ENCODE results near the gene RBM10.

RBM10 gene

DNA sequence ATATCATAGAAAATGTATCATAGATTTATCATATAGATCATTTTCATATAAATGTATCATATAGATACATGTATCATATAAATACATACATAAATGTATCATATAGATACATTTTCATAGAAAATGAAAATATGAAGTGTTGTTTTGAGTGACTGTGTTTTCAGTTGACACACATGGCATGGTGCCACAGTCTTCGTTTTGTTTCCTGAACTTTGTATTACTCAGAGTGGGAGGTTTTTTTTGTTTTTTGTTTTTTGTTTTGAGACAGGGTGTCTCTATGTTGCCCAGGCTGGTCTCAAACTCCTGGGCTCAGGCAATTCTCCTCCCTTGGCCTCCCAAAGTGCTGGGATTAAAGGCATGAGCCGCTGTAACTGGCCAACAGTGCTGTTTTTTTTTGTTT lies 3.9 kb downstream of the RBM10 start:
- DNase-seq (ENCODE audit: low read depth in 2 of 2): no peak

DNA sequence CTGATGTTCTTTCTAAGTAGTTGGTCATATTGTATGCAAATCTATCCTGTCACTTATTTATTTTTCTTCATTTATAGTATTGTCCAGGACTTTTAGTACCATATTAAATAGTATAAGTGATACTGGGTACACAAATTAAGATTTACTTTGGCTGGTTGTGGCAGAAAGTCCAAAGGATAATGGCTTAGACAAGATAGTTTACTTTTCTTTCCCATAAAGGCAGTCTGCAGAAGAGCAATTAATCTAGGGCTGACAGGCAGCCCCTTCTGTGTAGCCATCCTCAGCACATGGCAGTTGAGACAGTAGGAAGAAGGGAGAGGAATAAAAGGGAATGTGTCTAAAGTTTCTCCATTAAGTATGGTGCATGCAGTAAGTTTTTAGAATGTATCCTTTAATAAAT lies 6.4 kb downstream of the RBM10 start:
- no peak for DNase-seq (ENCODE audit: low read depth in 2 of 2)

DNA sequence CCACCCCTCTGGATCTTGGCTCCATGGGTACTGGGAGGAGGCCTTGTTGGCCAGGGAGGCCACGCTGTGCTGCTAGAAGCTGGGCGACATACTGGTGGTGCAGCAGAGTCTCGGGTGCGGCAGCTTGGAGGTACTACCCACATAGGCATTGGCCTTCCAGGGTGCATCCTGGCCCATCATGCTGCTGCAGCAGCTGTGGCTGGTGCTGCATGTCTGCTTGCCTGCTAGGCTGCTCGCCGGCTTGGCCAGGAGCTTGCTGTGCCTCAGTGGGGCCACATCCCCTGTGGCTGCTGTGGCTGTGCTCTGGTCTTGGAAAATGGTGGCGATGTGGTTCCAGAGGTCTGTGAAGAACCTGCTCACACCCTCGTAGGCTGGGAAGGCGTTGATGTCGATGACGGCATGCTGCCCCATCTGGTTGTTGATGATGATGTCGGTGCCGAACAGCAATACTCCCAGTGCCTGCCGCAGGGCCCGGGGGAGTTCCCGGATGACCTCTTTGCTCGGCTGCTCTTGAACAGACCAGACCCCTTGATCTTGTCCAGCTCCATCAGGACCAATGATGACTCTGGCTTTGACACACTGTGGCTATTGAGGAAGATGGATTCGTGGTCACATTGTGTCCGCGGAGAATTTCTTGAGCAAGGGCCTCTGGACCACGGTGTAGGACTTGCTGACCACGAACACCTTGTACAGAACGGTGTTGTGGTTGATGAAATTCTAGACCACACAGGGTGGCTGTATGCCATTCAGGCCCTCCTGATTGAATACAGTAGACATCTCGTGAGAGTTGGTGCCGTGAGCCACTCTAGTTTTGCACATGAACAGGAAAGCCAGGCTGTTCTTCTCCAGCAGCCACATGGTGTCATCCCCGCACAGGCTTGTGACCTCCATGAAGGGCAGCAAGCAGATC lies 11.8 kb downstream of the RBM10 start:
- no peak for DNase-seq (ENCODE audit: low read depth in 2 of 2)

DNA sequence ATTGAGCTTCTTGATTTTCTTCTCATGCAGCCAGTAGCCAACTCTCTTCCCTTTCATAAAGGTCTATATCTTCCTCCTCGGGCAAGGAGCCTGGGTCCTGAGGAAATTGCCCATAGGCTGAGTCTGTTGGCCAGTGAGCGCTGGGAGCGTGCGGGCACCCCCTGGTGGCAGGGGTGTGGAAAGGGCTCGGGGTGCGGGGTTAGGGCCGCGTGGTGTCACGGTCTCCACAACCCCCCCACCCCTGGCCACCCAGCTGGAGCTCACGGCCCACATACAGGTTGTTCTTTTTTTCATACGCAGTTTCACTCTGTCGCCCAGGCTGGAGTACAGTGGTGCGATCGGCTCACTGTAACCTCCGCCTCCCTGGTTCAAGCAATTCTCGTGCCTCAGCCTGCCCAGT lies 13.1 kb downstream of the RBM10 start:
- no peak for DNase-seq (ENCODE audit: low read depth in 2 of 2)

DNA sequence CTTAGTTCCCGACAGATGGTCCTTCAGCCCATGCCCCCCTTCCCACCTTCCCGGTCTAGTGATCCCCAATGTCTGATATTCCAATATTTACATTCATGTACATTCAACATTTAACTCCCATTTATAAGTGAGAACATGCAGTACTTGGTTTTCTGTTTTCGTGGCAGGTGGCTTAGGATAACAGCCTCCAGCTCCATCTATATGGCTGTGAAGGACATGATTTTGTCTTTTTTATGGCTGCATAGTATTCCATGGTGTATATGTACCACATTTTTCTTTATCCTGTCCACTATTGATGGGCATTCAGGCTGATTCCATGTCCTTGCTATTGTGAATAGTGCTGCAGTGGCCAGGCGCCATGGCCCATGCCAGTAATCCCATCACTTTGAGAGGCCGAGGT lies 13.8 kb downstream of the RBM10 start:
- no peak for DNase-seq (ENCODE audit: low read depth in 2 of 2)

DNA sequence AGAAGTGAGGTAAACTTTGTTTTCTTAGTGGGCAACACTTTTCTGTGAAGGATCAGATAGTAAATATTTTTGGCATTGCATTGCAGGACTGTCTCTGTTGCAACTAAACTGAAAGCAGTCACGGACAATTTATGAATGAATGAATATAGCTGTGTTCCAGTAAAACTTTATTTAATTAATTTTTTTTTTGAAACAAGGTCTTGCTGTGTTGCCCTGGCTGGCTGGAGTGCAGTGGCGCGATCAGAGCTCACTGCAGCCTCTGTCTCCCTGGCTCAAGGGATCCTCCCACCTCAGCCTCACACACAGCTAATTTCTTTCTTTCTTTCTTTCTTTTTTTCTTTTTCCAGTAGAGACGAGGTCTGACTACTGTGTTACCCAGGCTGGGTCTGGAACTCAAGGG lies 15.8 kb downstream of the RBM10 start:
- DNase-seq (ENCODE audit: low read depth in 2 of 2): no peak

DNA sequence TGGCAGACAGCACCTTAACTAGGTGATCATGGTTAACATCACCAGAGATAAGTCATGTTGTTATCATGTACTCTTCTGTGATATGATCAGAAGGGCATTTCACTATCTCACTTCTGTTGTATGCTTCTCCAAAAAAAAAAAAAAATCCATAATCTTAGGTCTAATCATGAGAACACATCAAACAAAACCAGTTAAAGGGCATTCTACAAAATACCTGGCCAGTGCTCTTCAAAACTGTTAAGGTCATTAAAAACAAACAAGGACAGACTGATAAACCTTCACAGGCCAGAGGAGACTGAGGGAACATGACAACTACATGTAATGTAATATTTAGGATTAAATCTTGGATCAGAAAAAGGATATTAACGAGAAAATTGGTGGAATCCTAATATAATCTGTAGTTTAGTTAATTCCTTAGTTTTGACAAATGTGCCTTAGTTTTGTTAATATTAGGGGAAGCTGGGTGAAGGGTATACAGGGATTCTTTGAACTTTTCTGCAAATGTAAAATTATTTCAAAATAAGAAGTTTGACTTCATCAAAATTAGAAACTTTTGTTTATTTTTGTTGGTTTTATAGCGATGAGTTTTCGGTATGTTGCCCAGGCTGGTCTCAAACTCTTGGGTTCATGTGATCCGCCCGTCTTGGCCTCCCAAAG lies 18.0 kb downstream of the RBM10 start:
- no peak for DNase-seq (ENCODE audit: low read depth in 2 of 2)

DNA sequence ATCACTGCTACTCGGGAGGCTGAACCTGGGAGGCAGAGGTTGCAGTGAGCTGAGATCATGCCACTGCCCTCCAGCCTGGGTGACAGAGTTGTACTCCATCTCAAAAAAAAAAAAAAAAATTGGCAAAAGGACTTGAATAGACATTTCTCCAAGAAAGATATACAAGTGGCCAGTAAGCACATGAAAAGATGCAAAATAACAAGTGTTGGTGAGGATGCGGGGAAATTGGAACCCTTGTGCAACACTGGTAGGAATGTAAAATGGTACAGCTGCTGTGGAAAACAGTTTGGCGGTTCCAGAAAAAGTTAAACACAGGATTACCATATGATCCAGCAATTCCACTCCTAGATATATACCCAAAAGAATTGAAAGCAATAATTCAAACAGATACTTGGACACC lies 19.4 kb downstream of the RBM10 start:
- DNase-seq (ENCODE audit: low read depth in 2 of 2): no peak

DNA sequence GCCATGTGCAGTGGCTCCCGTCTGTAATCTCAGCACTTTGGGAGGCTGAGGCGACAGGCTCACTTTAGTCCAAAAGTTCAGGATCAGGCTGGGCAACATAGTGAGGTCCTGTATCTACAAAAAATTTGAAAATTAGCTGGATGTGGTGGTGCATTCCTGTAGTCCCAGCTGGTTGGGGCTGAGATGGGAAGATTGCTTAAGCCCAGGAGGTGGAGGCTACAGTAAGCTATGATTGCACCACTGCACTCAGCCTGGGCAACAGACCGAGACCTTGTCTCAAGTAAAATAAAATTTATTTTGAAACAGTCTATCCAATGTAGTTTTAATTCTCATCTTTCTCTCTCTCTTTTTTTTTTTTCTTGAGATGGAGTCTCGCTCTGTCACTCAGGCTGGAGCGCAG lies 21.1 kb downstream of the RBM10 start:
- no peak for DNase-seq (ENCODE audit: low read depth in 2 of 2)

DNA sequence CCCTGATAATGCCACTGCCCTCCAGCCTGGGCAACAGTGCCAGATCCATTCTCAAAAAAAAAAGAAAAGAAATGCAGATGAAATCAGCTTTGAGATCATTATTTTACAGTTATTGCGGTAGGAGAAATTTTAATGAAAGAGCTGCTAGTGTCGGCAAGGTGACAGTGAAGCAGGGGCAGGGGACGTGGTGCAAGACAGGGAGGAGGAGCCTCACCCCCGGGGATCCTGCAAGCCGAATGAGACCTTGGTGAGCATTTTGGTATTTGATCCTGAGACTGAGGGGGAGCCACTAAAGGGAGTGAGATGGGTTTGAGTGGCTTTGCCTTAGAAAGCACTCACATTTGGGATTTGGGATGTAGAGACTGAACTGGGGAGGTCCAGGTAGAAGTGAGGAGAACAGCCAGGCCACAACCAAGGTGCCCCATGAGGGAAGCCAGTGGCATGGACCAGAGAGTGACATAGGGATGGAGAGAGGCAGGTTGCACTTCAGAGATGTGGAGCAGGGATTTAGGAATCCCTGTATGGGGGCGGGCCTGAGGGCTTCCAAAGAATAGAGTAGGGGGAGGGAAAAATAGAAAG lies 23.6 kb downstream of the RBM10 start:
- DNase-seq (ENCODE audit: low read depth in 2 of 2): no peak

DNA sequence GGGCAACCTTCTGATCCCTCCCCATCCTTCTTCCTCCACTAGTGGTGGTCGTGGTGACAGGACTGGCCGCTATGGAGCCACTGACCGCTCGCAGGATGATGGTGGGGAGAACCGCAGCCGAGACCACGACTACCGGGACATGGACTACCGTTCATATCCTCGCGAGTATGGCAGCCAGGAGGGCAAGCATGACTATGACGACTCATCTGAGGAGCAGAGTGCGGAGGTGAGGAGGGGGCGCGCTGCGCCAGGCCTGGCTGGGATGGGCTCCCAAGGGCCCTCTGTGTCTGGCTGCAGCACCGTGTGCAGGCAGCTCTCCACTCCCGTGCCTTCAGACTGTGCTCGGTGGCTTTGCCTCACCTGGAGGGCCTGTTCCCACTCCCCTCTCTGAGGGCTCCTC lies 24.3 kb downstream of the RBM10 start:
- no peak for DNase-seq (ENCODE audit: low read depth in 2 of 2)

DNA sequence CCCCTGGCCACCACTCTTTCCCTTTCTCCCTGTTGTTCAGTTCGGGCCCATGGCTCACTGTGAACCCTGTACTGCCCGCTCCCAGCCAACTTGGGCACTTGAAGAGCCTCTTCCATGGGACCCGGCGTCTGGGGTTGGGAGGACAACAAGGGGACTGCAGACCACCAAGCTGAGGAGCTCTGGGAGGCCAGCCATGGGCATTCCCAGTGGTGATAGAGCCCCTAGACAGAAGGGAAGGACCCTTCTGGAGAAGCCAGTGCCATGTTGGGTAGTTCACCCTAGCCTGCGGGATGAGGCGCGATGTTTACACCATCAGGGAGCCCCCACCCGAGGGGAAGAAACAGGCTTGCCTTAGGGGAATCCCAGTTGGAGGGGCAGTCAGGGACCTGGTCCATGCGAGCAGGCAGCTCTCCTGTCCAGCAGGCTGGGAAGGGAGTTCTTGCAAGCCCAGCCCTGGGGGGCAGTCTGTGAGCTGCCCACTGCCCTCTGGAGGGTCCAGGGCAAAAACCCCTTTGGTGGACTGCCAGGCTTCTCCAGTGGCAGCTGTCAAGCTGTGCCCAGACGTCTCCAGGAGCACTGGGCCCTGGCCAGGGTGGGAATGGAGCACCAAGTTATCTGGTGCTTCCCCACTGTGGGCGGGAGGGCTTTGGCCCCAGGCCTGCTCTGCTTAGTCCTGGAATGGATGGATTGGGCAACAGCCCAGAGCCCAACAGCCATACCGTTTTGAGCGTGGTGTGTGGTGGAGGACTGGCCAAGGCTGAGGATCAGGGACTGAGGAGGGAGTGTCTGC lies 24.9 kb downstream of the RBM10 start:
- no peak for DNase-seq (ENCODE audit: low read depth in 2 of 2)

DNA sequence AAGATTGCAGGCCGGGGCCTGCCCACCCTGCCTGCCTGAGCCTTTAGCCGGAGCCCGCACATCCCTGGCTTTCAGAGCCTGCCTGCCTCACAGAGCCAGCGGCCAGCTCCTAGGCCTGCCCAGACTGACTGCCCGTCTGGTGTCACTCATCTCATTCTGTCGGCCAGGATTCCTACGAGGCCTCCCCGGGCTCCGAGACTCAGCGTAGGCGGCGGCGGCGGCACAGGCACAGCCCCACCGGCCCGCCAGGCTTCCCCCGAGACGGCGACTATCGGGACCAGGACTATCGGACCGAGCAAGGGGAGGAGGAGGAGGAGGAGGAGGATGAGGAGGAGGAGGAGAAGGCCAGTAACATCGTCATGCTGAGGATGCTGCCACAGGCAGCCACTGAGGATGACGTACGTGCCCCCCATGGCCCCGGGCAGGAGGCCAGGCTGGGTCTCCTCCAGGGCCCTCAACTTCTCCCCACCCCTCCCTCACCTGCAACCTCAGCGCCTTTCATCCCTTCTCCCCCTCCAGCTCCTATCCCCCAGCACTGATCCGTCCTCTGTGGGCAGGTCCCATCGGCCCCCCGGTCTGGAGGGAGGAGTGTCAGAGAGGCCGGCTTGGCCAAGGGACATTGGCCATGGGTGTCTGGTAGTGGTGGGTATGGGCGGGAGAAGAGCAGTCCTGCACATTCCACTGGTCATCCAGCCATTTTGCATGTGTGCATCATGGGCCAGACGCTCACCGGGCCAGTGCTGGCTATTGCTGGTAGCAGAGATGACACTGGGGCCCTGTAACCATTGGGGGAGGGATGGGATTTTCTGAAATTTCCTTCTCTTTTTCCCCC lies 26.1 kb downstream of the RBM10 start:
- no peak for DNase-seq (ENCODE audit: low read depth in 2 of 2)

DNA sequence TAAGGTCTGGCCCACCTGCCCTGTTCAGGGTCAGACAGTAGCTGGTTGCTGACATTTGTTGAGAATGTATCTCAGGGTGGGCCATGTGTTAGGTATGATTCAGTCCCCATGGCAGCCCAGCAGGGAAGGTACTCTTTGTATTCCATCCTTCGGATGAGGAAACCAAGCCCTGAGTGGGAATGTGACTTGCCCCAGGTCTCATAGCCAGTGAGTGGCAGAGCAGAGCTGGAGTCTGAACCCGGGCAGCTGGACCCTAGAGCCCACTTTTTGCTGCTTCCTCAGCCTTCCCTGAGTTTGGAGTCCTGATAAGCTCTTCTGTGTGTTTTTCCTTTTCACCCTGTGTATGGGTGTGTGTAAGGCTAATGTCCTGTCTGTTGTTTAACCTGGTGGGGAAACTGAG lies 27.0 kb downstream of the RBM10 start:
- DNase-seq (ENCODE audit: low read depth in 2 of 2): no peak

DNA sequence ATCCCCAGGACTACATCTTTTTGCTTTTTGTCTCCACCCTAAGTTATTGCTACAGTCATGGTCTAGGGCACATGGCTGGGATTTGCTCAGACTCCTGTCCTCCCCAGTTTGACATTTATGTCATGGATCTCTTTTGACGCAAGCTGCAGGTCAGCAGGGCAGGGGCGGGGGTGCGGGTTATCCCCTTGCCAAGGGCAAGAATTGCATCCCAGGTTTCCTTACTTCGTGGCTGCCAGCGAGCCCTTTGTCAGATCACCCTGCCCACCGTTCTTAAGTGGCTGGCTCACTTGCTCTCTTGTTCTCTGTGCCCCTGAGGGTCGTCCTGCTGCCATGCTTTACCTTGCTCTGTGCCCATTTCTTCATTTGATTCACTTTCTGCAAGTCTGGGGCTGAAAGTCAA lies 27.5 kb downstream of the RBM10 start:
- DNase-seq (ENCODE audit: low read depth in 2 of 2): no peak

DNA sequence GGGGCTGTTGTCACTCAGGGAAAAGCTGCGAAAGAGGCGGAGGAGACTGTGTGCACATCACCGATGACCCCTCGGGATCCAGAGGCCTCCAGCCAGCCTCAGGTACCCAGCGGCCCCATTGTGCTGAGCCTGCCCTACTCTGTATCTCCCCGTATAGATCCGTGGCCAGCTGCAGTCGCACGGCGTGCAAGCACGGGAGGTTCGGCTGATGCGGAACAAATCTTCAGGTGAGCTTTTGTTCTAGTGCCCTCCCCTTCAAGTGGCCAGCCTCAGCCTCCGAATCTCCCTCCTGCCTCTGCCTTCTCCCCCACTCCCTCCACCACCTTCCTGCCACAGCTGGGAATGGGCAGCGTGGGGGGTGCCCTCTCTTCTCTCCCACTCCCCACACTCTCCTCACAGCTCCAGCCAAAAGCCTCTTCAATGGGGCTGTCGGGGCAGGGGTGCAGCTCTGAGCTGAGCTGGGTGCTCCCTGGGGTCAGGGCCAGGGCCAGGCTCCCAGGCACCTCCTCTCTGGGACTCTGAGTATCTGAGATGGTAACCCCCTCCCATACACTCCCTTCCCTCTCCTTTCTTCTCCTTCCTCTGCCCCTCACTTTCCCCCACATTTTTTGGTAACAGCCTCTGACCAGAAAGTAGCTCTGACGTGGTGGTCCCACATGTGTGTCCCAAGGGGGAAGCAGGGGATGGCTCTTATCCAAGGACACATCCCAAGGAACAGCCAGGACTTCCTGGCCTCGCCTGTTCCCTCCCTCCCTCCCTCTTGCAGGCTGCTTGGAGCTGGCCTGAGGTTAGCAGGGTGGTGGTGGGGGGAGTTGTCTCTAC lies 28.2 kb downstream of the RBM10 start:
- DNase-seq (ENCODE audit: low read depth in 2 of 2): no peak

DNA sequence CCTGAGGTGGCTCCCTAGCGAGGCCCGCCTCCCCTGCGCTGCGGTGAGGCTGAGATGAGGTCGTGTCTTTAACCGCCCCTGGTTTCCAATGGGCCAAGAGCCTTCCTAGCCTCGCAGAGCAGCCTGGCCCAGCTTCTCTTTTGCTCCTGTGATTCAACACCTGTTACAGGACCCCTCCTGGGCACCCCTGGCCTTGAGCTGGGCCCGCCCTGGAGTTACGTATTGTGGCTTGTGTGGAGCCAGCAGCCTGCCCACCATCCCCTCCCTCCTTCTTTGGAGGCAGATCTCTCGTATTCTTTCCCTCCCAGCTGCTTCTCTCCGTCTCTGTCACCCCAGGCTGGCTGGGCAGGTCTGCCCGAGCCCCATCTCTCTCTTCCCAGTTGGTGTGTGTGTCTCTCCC lies 29.4 kb downstream of the RBM10 start:
- no peak for DNase-seq (ENCODE audit: low read depth in 2 of 2)

DNA sequence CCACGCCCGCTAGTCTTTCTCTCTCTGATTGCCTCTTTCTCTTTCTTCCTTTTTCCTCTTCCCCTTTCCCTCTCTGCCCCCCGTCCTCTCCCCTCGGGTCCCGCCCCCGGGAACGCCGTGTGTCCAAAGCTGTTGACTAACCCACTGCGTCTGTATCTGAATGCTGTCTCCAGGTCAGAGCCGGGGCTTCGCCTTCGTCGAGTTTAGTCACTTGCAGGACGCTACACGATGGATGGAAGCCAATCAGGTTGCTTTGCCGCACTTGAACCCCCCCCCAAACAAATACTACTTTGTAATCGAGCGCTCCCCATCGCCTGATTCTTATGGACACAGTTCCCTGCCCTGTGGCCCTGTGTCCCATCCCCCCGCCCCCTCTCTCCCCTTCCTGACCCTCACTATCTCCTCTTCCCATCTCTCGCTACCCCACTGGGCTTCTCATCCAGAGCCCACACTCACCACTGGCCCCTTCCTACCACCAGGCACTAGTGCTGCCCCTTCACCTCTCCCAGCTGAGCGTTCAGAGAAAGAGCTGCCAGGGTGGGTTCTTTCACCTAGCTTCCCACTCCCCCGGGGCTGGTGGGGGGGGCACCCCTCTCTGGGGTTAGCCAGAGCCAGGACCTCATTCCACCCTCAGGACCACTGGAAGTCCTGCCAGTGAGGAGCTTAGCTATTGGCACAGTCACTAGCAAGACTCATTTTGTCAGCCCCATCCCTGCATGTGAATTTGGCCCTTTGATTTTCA lies 30.0 kb downstream of the RBM10 start:
- DNase-seq (ENCODE audit: low read depth in 2 of 2): no peak

DNA sequence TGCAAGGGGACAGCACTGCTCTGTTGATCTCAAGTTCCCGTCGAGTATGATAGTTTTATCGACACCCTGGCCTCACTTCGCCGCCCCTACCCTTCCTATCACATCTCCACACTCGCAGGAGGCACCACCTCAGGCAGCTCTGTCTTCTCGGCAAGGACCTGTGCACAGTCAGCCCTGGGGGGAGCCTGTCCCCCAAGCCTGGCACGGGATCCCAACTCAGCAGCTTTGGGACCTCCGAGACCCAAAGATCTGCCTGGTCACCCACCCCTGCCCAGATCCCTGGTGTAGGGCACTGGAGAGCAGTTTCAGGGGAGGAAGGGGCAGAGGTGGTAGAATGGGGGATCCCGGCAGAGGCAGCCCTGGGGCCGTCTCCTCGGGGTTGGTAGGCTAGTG lies 30.6 kb downstream of the RBM10 start:
- no peak for DNase-seq (ENCODE audit: low read depth in 2 of 2)
